Peyer's patch (tissue), 4 donors: ENCODE results near the gene MOK.

Experiments
- CTCF ChIP-seq, 6 experiments: fragments of 450-650 bp in 4 of 6; fragments of 200-600 bp in 2 of 6; sonication (generic) in 1 of 6; IDR thresholded peaks; one replicate each; pipeline ENCODE4 v1.5.1; 2017 to 2019; ENCODE audit warnings: antibody characterized with exemption in 6 of 6, mild to moderate bottlenecking in 3 of 6, moderate library complexity in 1 of 6
- POLR2A ChIP-seq, 2 donors: fragments of 450-650 bp; IDR thresholded peaks; one replicate each; pipeline ENCODE4 v1.5.1; 2017; ENCODE audit warnings: antibody characterized with exemption in 2 of 2, mild to moderate bottlenecking in 2 of 2, moderate library complexity in 2 of 2

GRCh38 chr14:102345232-102345631, 40.3 kb upstream of the MOK start:
- TF ChIP-seq CTCF (IDR thresholded peaks at IDR 0.05): no peak
- no peak for TF ChIP-seq POLR2A (IDR thresholded peaks at IDR 0.05)
